Measurements from ENCODE around the gene REC8. TPM values are rescaled to one million over a fixed set of nuclear protein-coding genes. Genes with fewer than 3 reads are reported as not detected.

REC8 gene
- total and polyA plus RNA-seq, 4 donors, result 2.3 to 4.7 (median 3.8) TPM

- no peak for DNase-seq (ENCODE audit: low spot score)
- TF ChIP-seq JUND (IDR thresholded peaks at IDR 0.05), result no peak
- no peak for TF ChIP-seq FOXA1 (IDR thresholded peaks at IDR 0.05)
- no peak for TF ChIP-seq CTCF (IDR thresholded peaks at IDR 0.05; ENCODE audit: low read depth, low read length, missing input control)
- no peak for TF ChIP-seq EGR1 (IDR thresholded peaks at IDR 0.05; ENCODE audit: low read depth in 2 of 2)
- no peak for TF ChIP-seq YY1 (IDR thresholded peaks at IDR 0.05)
- no peak for TF ChIP-seq RAD21 (IDR thresholded peaks at IDR 0.05)
- no peak for TF ChIP-seq RXRA (IDR thresholded peaks at IDR 0.05)
- TF ChIP-seq HNF4A (conservative IDR thresholded peaks at IDR 0.05), result no peak
- no peak for TF ChIP-seq TAF1 (conservative IDR thresholded peaks at IDR 0.05)
- no peak for TF ChIP-seq REST (IDR thresholded peaks at IDR 0.05)
- no peak for TF ChIP-seq NR2F2 (IDR thresholded peaks at IDR 0.05)
- TF ChIP-seq HNF4G (IDR thresholded peaks at IDR 0.05), result no peak
- H3K27ac ChIP-seq (ENCODE audit: low read depth in 1 of 2, low read length in 2 of 2), result no peak overlapping the region
- H3K9me3 ChIP-seq (ENCODE audit: control insufficient read depth in 4 of 4, low read length in 3 of 4), result no peaks in the 10 kb centered on the region
- no peak overlapping the region for H3K9ac ChIP-seq (ENCODE audit: low read depth in 1 of 2, low read length in 2 of 2)
- peaks cover 2 to 6% (median 5%) of the 10 kb centered on the region in 4 donors for H3K4me1 ChIP-seq (ENCODE audit: control insufficient read depth in 4 of 4, insufficient read depth in 4 of 4, low read length in 3 of 4)
- no peak overlapping the region for H3K4me3 ChIP-seq (ENCODE audit: low read depth in 1 of 3, low read length in 3 of 3)
- 96% methylated on average over 10 of the region's 10 CpGs for WGBS
- H3K27me3 ChIP-seq (ENCODE audit: control insufficient read depth in 4 of 4, insufficient read depth in 4 of 4, low read length in 3 of 4), result no peaks in the 10 kb centered on the region
- H3K36me3 ChIP-seq (ENCODE audit: control insufficient read depth in 4 of 4, insufficient read depth in 3 of 4, low read depth in 1 of 4, low read length in 3 of 4), result peaks cover 14 to 65% (median 53%) of the 10 kb centered on the region in 4 donors
Observed at GRCh38 chr14:24155100-24155499, 16.8 kb upstream of the REC8 start.

- DNase-seq (ENCODE audit: low spot score), result no peak
- H3K9ac ChIP-seq (ENCODE audit: low read depth in 1 of 2, low read length in 2 of 2), result no peak overlapping the region
- H3K27ac ChIP-seq (ENCODE audit: low read depth in 1 of 2, low read length in 2 of 2), result no peak overlapping the region
- H3K9me3 ChIP-seq (ENCODE audit: control insufficient read depth in 4 of 4, low read length in 3 of 4), result no peaks in the 10 kb centered on the region
- 98% methylated on average over 1 of the region's 1 CpG for WGBS
- H3K27me3 ChIP-seq (ENCODE audit: control insufficient read depth in 4 of 4, insufficient read depth in 4 of 4, low read length in 3 of 4), result no peaks in the 10 kb centered on the region
- peaks cover 5 to 21% (median 14%) of the 10 kb centered on the region in 4 donors for H3K4me1 ChIP-seq (ENCODE audit: control insufficient read depth in 4 of 4, insufficient read depth in 4 of 4, low read length in 3 of 4)
- H3K4me3 ChIP-seq (ENCODE audit: low read depth in 1 of 3, low read length in 3 of 3), result no peak overlapping the region
- TF ChIP-seq FOXA1 (IDR thresholded peaks at IDR 0.05) (no peak), ATF3 (IDR thresholded peaks at IDR 0.05) (no peak), HNF4G (IDR thresholded peaks at IDR 0.05) (no peak), SP1 (IDR thresholded peaks at IDR 0.05) (no peak), YY1 (IDR thresholded peaks at IDR 0.05) (no peak), REST (IDR thresholded peaks at IDR 0.05) (no peak), ZBTB33 (IDR thresholded peaks at IDR 0.05) (no peak), CTCF (IDR thresholded peaks at IDR 0.05; ENCODE audit: low read depth, low read length, missing input control) (no peak), RXRA (IDR thresholded peaks at IDR 0.05) (no peak), FOXA2 (IDR thresholded peaks at IDR 0.05) (no peak), RAD21 (IDR thresholded peaks at IDR 0.05) (no peak)
- H3K36me3 ChIP-seq (ENCODE audit: control insufficient read depth in 4 of 4, insufficient read depth in 3 of 4, low read depth in 1 of 4, low read length in 3 of 4), result peaks cover 12 to 48% (median 37%) of the 10 kb centered on the region in 4 donors
Observed at GRCh38 chr14:24156840-24157239, 15.0 kb upstream of the REC8 start.
